Myocyte (in vitro differentiated cells): ENCODE data around the gene MORN4. TPM values are rescaled to one million over a fixed set of nuclear protein-coding genes. Genes with fewer than 3 reads are reported as not detected.
"Not testable (repeated sequence)": the region's sequence is repeated elsewhere in the genome, so short reads cannot be mapped to it uniquely, and the experiment has no call there.

ENCODE experiments used
- DNase-seq: peaks from one replicate; pipeline ENCODE4 v3.0.0-alpha.2; 2012; ENCODE audit warnings: low read depth
- total RNA-seq: library from RNA; depleted of rRNA; stranded (reverse); fragments of >200 nt; gene quantifications from 2 replicates; pipeline ENCODE4 v1.2.3, GENCODE V29; 2014

The MORN4 gene
- total RNA-seq, 1 donor from 2014 or later, result 4.9 TPM

- no peak for DNase-seq
Observed at GRCh38 chr10:97598407-97599271, 34.7 kb downstream of the MORN4 start.

- DNase-seq, result no peak
Observed at GRCh38 chr10:97597778-97598177, 35.5 kb downstream of the MORN4 start.

GRCh38 chr10:97596101-97597082 lies 36.9 kb downstream of the MORN4 start:
- peak; percentile 72 for DNase-seq

- peak; percentile 16 for DNase-seq
Observed at GRCh38 chr10:97593421-97593820, 39.9 kb downstream of the MORN4 start.

GRCh38 chr10:97590748-97591495 lies 42.4 kb downstream of the MORN4 start:
- no peak for DNase-seq

GRCh38 chr10:97590082-97590747 lies 43.1 kb downstream of the MORN4 start:
- no peak for DNase-seq

- no peak for DNase-seq
Observed at GRCh38 chr10:97589479-97589878, 43.8 kb downstream of the MORN4 start, which contains the start of gene C10orf62. Gene C10orf62, plus strand, starts transcription at chr10:97589721. Its CDS starts 177 bp downstream, at chr10:97589898.

- no peak for DNase-seq
Observed at GRCh38 chr10:97587183-97587582, 46.1 kb downstream of the MORN4 start.

- DNase-seq, result no peak
Observed at GRCh38 chr10:97585439-97585811, 47.9 kb downstream of the MORN4 start.

GRCh38 chr10:97584798-97585438 lies 48.4 kb downstream of the MORN4 start:
- DNase-seq, result no peak

GRCh38 chr10:97584060-97584797 lies 49.1 kb downstream of the MORN4 start, which contains the start of gene HOGA1:
Gene HOGA1, plus strand, starts transcription at chr10:97584389. Its CDS starts 315 bp downstream, at chr10:97584704.
- peak; percentile 81 for DNase-seq

GRCh38 chr10:97583476-97583875 lies 49.8 kb downstream of the MORN4 start:
- DNase-seq, result no peak

- no peak for DNase-seq
Observed at GRCh38 chr10:97582169-97582568, 51.1 kb downstream of the MORN4 start.

- DNase-seq, result no peak
Observed at GRCh38 chr10:97580421-97581367, 52.6 kb downstream of the MORN4 start.

GRCh38 chr10:97578171-97578844 lies 55.0 kb downstream of the MORN4 start:
- no peak for DNase-seq

GRCh38 chr10:97577701-97578100 lies 55.6 kb downstream of the MORN4 start:
- DNase-seq, result no peak

GRCh38 chr10:97576487-97576886 lies 56.8 kb downstream of the MORN4 start:
- DNase-seq, result not testable (repeated sequence)
